Measurements from ENCODE around the gene LRPAP1.
"Not testable (repeated sequence)": the region's sequence is repeated elsewhere in the genome, so short reads cannot be mapped to it uniquely, and the experiment has no call there.

LRPAP1 gene

DNA sequence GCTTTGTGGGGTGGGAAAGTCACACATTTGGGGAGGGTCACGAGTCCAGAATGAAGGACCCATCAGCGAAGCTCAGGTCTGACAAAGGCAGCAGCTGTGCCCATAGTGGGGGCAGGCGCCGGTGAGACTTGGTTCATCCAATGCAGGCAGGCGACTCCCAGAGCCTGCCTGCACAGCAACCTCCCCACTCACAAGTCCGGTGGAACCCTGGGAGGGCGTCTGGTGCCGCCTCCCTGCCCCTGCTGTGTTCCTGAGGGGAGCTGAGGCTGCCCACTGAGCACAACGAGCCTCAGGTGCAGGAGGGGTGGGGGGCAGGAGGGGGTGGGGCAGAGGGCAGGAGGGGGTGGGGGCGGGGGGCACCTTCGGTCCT lies 13.7 kb downstream of the LRPAP1 start:
- DNase-seq = no peak

GRCh38 chr4:3517731-3518510 lies 14.3 kb downstream of the LRPAP1 start:
- no peak for DNase-seq

DNA sequence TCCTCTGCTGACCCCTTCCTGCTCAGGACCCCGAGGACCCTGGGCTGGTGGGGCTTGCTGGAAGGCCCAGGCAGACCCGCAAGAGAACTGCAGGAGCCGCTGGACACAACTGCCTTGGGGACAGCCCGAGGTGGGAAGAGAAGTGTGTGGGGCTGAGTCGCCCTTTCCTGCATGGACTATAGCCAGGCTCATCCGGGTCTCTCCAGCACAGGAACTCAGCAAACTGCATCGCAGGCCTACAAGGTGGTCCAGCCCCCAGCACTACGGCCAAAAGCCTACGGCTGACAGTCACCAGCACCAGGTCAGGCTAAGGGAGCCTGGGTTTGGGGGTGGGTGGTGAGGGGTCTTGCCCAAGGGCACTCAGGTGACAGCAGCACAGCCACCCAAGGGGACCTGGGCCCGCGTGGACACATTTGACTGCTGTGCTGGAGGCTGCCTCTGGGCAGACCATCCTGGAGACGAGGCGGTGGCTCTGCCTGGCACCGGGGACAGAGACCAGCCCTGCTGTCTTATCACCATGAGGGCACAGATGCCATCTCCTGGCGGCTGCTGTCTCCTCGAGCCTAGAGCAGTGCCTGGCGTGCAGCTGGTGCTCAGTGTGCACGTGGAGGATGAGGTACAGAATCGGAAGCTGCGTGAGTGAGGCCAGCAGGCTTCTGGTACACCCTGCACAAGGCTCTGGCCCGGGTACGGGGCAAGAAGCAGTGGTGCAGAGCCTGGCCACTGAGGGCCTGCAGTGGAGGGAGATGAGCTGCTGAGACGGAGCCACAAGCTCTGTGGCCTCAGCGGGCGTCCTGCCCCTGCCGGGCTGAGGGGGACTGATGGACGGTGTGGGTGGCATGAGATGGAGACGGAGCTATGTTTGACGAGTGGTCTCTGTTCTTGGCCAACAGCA lies 15.1 kb downstream of the LRPAP1 start:
- no peak for DNase-seq

- no peak for DNase-seq
Observed at GRCh38 chr4:3516061-3516835, 16.0 kb downstream of the LRPAP1 start.

- no peak for DNase-seq
Observed at GRCh38 chr4:3515646-3516045, 16.6 kb downstream of the LRPAP1 start.

DNA sequence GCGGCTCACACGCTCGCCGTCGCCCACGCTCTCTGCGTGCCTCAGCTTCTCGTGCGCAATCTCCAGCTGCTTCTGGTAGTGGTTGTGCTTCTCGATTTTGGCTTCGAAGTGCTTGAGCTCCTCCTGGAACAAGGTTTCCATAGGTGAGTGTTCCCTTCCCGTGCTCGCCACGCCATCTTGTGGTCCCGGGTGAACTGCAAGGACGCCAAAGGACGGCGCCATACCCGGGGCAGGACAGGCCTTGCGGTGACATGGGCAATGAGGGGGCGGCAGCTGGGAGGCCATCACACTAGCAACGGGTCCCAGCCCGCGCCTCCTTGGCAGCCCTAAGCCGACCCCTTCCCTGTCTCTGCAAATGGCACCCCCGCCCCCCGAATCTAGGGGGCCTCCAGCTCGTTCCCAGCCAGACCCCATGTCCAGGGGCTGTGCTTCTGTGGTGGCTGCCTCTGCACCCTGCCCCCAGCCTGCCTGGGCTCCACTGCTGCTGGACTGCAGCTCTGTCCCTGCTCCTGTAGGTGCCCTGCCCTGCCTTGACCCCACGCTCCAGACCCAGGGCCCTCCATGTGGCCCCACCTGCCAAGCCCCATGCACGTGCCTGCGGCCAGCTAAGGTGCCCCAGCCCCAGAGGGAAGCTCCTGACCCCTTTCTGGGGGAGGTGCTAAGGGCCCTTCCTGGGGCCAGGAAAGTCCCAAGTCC lies 17.3 kb downstream of the LRPAP1 start:
- DNase-seq = no peak

GRCh38 chr4:3514221-3514780 lies 17.9 kb downstream of the LRPAP1 start:
- DNase-seq = no peak

DNA sequence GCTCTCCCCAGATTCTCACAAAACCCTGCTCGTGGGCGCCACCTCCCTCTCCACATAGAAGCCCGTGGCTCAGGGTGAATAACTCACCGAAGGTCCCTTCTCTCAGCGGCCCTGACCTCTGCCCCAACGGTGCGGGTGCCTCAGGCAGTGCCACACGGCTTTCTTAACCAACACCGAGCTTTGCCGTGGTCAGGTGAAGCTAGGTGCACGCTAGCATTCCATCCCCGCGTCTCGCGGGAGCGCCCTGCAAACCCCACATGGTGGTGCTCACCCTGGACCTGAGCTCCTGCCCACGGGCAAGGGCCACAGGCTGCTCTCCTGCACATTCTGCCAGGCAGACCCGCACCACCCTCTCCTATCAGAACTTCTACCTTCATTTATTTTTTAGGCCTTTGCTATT lies 18.4 kb downstream of the LRPAP1 start:
- DNase-seq = no peak

GRCh38 chr4:3512719-3513118 lies 19.5 kb downstream of the LRPAP1 start:
- DNase-seq = no peak

DNA sequence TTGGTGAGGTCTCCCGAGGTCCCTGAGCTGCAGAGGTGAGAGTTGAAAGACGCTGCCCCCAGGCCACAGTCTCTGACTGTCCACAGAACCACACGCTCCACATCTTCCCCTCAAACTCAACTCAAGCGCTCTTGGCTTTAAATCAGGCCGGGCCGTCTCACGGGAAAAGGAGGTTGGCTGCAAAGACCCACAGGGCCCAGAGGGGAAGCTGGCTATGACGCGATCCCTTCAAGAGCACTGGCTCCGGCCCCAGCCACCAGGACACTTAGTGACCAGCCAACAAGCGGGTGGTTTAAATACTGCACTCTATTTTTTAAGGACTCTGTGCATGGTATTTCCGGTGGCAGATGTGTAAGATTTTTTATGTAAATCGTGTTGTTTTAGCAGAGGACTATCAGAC lies 19.9 kb downstream of the LRPAP1 start:
- no peak for DNase-seq

DNA sequence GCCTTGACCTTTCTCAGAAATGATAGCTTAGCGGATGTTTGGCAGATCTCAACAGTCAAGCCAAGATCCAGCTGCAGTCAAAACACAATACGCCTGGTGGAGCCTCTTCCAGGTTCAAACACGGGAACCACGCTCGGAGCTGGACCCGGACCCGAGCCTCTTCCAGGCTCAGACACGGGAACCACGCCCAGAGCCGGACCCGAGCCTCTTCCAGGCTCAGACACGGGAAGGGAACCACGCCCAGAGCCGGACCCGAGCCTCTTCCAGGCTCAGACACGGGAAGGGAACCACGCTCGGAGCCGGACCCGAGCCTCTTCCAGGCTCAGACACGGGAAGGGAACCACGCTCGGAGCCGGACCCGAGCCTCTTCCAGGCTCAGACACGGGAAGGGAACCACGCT lies 20.6 kb downstream of the LRPAP1 start:
- not testable (repeated sequence) for DNase-seq

- DNase-seq = no peak
Observed at GRCh38 chr4:3511187-3511586, 21.0 kb downstream of the LRPAP1 start.

DNA sequence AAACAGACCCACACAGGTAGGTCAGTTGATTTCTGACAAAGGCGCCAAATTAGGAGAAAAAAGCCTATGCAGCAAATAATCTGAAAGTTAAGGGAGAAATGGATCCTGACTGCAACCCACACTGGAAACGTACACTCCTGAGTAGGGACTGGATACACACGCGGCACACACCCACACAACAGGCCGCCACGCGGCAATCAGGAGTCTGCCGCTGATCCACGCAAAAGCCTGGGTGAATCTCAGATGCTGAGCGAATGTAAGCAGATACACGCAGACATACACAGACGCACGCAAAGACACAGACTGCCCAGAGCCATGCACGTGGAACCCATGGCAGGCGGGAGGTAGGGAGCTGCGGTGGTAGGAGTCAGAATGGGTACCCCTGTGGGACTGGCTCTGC lies 21.7 kb downstream of the LRPAP1 start:
- no peak for DNase-seq

- no peak for DNase-seq
Observed at GRCh38 chr4:3508542-3508941, 23.7 kb downstream of the LRPAP1 start.

DNA sequence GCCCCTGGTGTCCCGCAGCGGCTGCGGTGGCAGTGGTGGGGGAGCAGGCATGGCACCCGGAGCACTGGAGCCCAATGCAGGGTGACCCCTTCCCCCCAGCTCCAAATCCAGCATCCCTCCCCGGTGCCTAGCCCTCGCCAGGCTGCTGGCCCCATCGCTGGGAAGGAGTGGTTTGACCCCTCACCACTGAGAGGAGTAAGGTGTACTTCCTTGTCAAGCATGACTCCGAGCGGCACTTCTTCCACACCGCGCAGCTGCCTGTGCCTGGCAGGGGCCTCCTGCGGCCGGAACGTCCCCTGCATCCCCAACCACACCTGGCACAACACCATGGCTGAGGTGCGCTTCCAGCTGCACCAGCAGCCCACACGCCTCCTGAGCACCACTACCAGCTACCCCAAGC lies 27.0 kb downstream of the LRPAP1 start:
- DNase-seq = no peak

DNA sequence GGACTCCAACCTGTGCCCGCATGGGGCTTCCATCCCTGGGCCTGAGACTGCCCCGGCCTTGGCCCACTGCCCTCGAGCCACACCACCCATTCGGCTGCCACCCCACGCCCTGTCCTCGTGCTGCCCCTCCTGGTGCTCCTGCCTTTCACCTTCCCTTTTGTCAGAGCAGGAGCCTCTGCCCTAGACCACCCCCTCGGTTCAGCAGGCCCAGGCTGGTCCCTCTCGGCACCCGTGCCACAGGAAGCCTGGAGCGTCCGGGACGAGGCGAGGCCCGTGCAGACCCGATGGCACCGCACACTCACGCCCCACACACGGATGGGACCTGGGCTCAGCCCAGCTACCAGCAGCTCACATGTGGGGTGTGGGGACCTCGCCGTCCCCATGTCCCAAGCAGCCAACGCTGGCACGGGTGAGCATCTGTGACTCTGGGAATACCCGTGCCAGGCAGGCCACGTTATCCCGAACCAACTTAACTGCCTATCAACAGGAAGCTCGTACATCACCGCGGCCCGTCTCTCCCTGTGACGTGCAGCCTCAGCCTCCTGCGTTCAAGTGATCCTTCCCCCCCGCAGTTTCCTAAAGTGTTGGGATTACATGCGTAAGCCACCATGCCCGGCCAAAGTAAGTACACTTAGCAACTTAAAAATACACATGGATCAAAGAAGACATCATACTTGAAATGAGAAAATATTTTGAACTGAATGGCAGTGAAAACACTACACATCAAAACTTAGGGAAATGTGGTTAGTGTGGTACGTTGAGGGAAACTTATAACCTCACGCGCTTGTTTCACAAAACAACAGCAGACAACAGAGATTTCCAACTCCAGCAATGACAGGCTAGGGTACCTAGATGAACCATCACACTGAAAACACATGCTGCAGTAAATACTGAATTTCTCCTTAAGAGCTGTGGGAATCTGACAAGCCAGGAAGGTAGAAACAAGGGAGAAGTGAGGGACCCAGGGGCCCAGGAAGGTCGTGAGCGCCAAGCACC lies 29.0 kb downstream of the LRPAP1 start:
- no peak for DNase-seq

- DNase-seq = no peak
Observed at GRCh38 chr4:3501825-3502425, 30.3 kb downstream of the LRPAP1 start.

DNA sequence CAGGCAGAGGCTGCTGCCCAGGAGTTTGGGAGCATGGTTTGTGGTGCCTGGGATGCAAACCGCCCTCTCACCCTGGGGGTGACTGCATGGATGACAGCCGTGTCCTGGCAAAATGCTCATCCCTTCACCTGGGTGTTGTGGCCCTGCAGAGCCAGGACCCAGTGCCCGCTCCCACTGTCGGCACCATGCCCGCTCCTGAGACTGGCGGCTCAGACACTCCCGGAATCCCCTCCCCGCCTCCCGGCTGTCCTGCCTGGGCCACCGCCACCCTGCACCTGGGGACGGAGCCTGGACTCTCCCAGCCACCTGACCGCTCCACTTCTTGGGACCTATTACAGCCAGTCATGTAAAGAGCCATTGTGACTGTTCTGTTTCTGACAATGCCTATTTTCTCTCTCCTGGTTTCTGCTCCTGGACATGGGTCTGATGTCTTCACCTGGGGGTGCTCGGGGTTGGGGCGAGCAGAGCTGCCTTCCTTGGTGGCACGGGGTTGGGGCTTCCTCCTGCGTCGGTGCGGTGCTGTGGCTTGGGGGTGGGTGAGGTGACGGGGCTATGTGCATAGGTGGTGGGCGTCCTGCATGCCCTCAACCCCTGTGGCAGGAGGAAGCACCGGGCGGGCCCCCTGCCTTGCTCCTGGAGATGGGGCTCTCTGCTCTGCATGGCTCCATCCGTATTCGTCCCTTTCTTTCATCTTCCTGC lies 30.9 kb downstream of the LRPAP1 start:
- DNase-seq = no peak

- DNase-seq = no peak
Observed at GRCh38 chr4:3500634-3501101, 31.6 kb downstream of the LRPAP1 start.

DNA sequence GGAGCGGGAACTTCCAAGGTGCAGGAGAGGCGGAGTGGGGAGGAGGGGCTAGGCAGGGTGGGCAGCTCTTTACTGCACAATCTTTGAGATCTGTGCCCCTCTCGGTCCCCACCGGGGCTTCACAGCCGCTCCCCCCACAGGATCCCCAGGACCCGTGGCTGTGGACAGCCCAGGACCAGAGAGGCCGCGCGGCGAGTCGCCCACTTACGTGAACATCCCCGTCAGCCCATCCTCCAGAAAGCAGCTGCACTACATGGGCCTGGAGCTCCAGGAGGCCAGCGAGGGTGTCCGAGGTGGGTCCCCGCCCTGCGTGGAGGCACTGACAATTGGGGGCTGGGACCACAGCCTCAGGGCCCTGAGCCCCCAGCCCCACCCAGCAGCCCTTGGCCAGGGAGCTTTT lies 32.1 kb downstream of the LRPAP1 start:
- no peak for DNase-seq

Measured in NCI-H69 (cell line).